WTC11 (cell line): Measurements from ENCODE around the gene STARD8. TPM values are rescaled to one million over a fixed set of nuclear protein-coding genes. Genes with fewer than 3 reads are reported as not detected.

Source experiments
- ATAC-seq: fragments of 200-7000 bp; cut with Tn5 transposase; 2 replicates; pipeline ENCODE4 v1.10.0; 2021; ENCODE audit warnings: mild to moderate bottlenecking, moderate library complexity
- CTCF ChIA-PET: fragments of 300-600 bp; sonication (Branson Sonifier 250); formaldehyde crosslinking; loops from one replicate; lab custom pipeline; 2021; ENCODE audit warnings: antibody characterized with exemption; lab: Charles Lee
- POLR2A ChIA-PET: fragments of 350-600 bp; sonication (Branson Sonifier 250); formaldehyde crosslinking; loops from one replicate; lab custom pipeline; 2021; ENCODE audit warnings: antibody characterized with exemption; lab: Charles Lee
- DNase-seq: peaks from one replicate; pipeline ENCODE4 v3.0.0; 2021; ENCODE audit warnings: low spot score
- H3K27ac Mint-ChIP-seq: 2 replicates; pipeline ENCODE4 v1.8.0; 2021; ENCODE audit warnings: mixed read lengths
- H3K27me3 Mint-ChIP-seq: 2 replicates; pipeline ENCODE4 v1.8.0; 2021; ENCODE audit warnings: low read depth, mild to moderate bottlenecking, moderate library complexity, mixed read lengths
- H3K36me3 Mint-ChIP-seq: 2 replicates; pipeline ENCODE4 v1.8.0; 2021; ENCODE audit warnings: mixed read lengths
- H3K4me1 Mint-ChIP-seq: 2 replicates; pipeline ENCODE4 v1.8.0; 2022; ENCODE audit warnings: mixed read lengths
- H3K4me3 Mint-ChIP-seq: 2 replicates; pipeline ENCODE4 v1.8.0; 2021; ENCODE audit warnings: mild to moderate bottlenecking, moderate library complexity, mixed read lengths
- H3K9me3 Mint-ChIP-seq: 2 replicates; pipeline ENCODE4 v1.8.0; 2021; ENCODE audit warnings: mixed read lengths
- CREB1 ChIP-seq: sonication (generic); formaldehyde crosslinking; IDR thresholded peaks from 2 replicates; pipeline ENCODE4 v1.8.0; 2023; ENCODE audit warnings: mild to moderate bottlenecking, missing genetic modification reagents
- CTCF ChIP-seq: fragments of 200-600 bp; IDR thresholded peaks from 2 replicates; pipeline ENCODE4 v1.8.0; 2022; ENCODE audit warnings: antibody characterized with exemption
- EMX1 ChIP-seq: fragments of 250-450 bp; sonication (Bioruptor Pico); IDR thresholded peaks from 2 replicates; pipeline ENCODE4 v1.8.0; 2021; ENCODE audit warnings: mild to moderate bottlenecking
- ETV6 ChIP-seq: sonication (generic); formaldehyde crosslinking; IDR thresholded peaks from 2 replicates; pipeline ENCODE4 v1.8.1; 2022; ENCODE audit warnings: mild to moderate bottlenecking, missing genetic modification reagents
- FOXK1 ChIP-seq: sonication (generic); formaldehyde crosslinking; IDR thresholded peaks from 2 replicates; pipeline ENCODE4 v1.8.0; 2022; ENCODE audit warnings: mild to moderate bottlenecking, moderate library complexity, missing genetic modification reagents
- FOXP1 ChIP-seq: sonication (generic); formaldehyde crosslinking; IDR thresholded peaks from 2 replicates; pipeline ENCODE4 v1.8.0; 2022; ENCODE audit warnings: missing genetic modification reagents, mild to moderate bottlenecking, moderate library complexity, borderline replicate concordance
- GTF2I ChIP-seq: fragments of 250-450 bp; sonication (Bioruptor Pico); conservative IDR thresholded peaks from 2 replicates; pipeline ENCODE4 v1.4.0; 2021; ENCODE audit warnings: mild to moderate bottlenecking
- IRF2 ChIP-seq: sonication (generic); formaldehyde crosslinking; IDR thresholded peaks from 2 replicates; pipeline ENCODE4 v1.8.0; 2022; ENCODE audit warnings: low read depth, missing genetic modification reagents, borderline replicate concordance
- KAT7 ChIP-seq: sonication (generic); formaldehyde crosslinking; IDR thresholded peaks from 2 replicates; pipeline ENCODE4 v1.8.1; 2023; ENCODE audit warnings: missing genetic modification reagents, mild to moderate bottlenecking, borderline replicate concordance
- MXD4 ChIP-seq: fragments of 250-450 bp; sonication (Bioruptor Pico); IDR thresholded peaks from 2 replicates; pipeline ENCODE4 v1.8.0; 2021; ENCODE audit warnings: mild to moderate bottlenecking, moderate library complexity, borderline replicate concordance
- RELA ChIP-seq: sonication (generic); formaldehyde crosslinking; IDR thresholded peaks from 2 replicates; pipeline ENCODE4 v1.8.1; 2022; ENCODE audit warnings: missing genetic modification reagents, mild to moderate bottlenecking, borderline replicate concordance
- SMAD3 ChIP-seq: sonication (generic); formaldehyde crosslinking; IDR thresholded peaks from 2 replicates; pipeline ENCODE4 v1.8.0; 2022; ENCODE audit warnings: missing genetic modification reagents, mild to moderate bottlenecking, borderline replicate concordance
- SP1 ChIP-seq: sonication (generic); formaldehyde crosslinking; conservative IDR thresholded peaks from 2 replicates; pipeline ENCODE4 v1.8.1; 2022; ENCODE audit warnings: missing genetic modification reagents
- STAT6 ChIP-seq: sonication (generic); formaldehyde crosslinking; conservative IDR thresholded peaks from 2 replicates; pipeline ENCODE4 v1.8.1; 2023; ENCODE audit warnings: mild to moderate bottlenecking, low read depth, missing genetic modification reagents, moderate library complexity
- TEAD4 ChIP-seq: sonication (generic); formaldehyde crosslinking; IDR thresholded peaks from 2 replicates; pipeline ENCODE4 v1.8.0; 2022; ENCODE audit warnings: mild to moderate bottlenecking, missing genetic modification reagents
- ZNF138 ChIP-seq: sonication (generic); formaldehyde crosslinking; conservative IDR thresholded peaks from 2 replicates; pipeline ENCODE4 v1.8.1; 2022; ENCODE audit warnings: mild to moderate bottlenecking, moderate library complexity, missing genetic modification reagents
- ZNF232 ChIP-seq: sonication (generic); formaldehyde crosslinking; IDR thresholded peaks from 2 replicates; pipeline ENCODE4 v1.8.0; 2022; ENCODE audit warnings: mild to moderate bottlenecking, missing genetic modification reagents
- ZNF263 ChIP-seq: sonication (generic); formaldehyde crosslinking; IDR thresholded peaks from 2 replicates; pipeline ENCODE4 v1.8.1; 2022; ENCODE audit warnings: low read depth, mild to moderate bottlenecking, moderate library complexity, missing genetic modification reagents
- ZNF416 ChIP-seq: fragments of 250-450 bp; sonication (Bioruptor Pico); IDR thresholded peaks from 2 replicates; pipeline ENCODE4 v1.9.0; 2021; ENCODE audit warnings: mild to moderate bottlenecking, inconsistent platforms
- ZNF423 ChIP-seq: fragments of 250-450 bp; sonication (Bioruptor Pico); IDR thresholded peaks from 2 replicates; pipeline ENCODE4 v2.1.2; 2022; ENCODE audit warnings: mild to moderate bottlenecking, moderate library complexity
- ZNF425 ChIP-seq: fragments of 250-450 bp; sonication (Bioruptor Pico); conservative IDR thresholded peaks from 2 replicates; pipeline ENCODE4 v1.9.0; 2021; ENCODE audit warnings: mild to moderate bottlenecking
- ZNF532 ChIP-seq: fragments of 250-450 bp; sonication (Bioruptor Pico); IDR thresholded peaks from 2 replicates; pipeline ENCODE4 v1.9.0; 2021; ENCODE audit warnings: mild to moderate bottlenecking, borderline replicate concordance
- total RNA-seq: library from RNA; stranded (reverse); gene quantifications from 3 replicates; pipeline ENCODE4 v1.2.3, GENCODE V29; 2021

STARD8 gene
- total RNA-seq, 1 experiment from 2014 or later = 8.5 TPM

- TF ChIP-seq CREB1 (no peak), EMX1 (CRISPR knock-in tag) (no peak), GTF2I (no peak), ZNF263 (CRISPR knock-in tag) (no peak), ETV6 (CRISPR knock-in tag) (no peak), IRF2 (CRISPR knock-in tag) (no peak), ZNF416 (CRISPR knock-in tag) (no peak), ZNF423 (CRISPR knock-in tag) (no peak), FOXK1 (CRISPR knock-in tag) (no peak)
- POLR2A ChIA-PET = no interaction called here
- CTCF ChIA-PET = interaction anchor here (2.2 kb wide), 1 partner anchor 18 kb away, joined by 11 read pairs; no protein-coding TSS in a partner anchor
- Mint-ChIP-seq H3K27ac (no peak overlapping the region), H3K27me3 (peaks cover 10% of the 10 kb centered on the region), H3K9me3 (no peaks in the 10 kb centered on the region), H3K36me3 (no peaks in the 10 kb centered on the region), H3K4me3 (no peak overlapping the region), H3K4me1 (peaks cover 30% of the 10 kb centered on the region)
- DNase-seq (no peak), ATAC-seq (no peak)
Observed at GRCh38 chrX:68692651-68693050, 45.2 kb downstream of the STARD8 start.

- Mint-ChIP-seq H3K4me3 (peak overlapping the region; percentile 64), H3K4me1 (peaks cover 33% of the 10 kb centered on the region), H3K36me3 (0 out of 2 replicates have a peak, but pooled peaks cover 3% of the 10 kb centered on the region), H3K9me3 (no peaks in the 10 kb centered on the region), H3K27ac (no peak overlapping the region), H3K27me3 (peaks cover 10% of the 10 kb centered on the region)
- ChIA-PET POLR2A (interaction anchor here (1.3 kb wide), 1 partner anchor 21 kb away, joined by 4 read pairs; no protein-coding TSS in a partner anchor), CTCF (interaction anchor here (0.5 to 2.2 kb wide), 5 partner anchors 8 to 847 kb away, joined by 3 to 11 read pairs (median 3); no protein-coding TSS in a partner anchor)
- DNase-seq = peak; percentile 83
- no peak for TF ChIP-seq ZNF263 (CRISPR knock-in tag)
- TF ChIP-seq ZNF416 (CRISPR knock-in tag) = no peak
- TF ChIP-seq TEAD4 (CRISPR knock-in tag) = no peak
- TF ChIP-seq RELA (CRISPR knock-in tag) = peak; percentile 42; the same call in 1 of the 2 replicates
- peak; percentile 40; the same call in 1 of the 2 replicates for TF ChIP-seq SP1 (CRISPR knock-in tag)
- 0 out of 2 replicates have a peak, but pooled peaks have one; percentile 44 for TF ChIP-seq FOXP1
- TF ChIP-seq ZNF232 (CRISPR knock-in tag) = no peak
- TF ChIP-seq KAT7 = no peak
- TF ChIP-seq ZNF138 (CRISPR knock-in tag) = no peak
- TF ChIP-seq ZNF425 (CRISPR knock-in tag) = no peak
- TF ChIP-seq MXD4 (CRISPR knock-in tag) = no peak
- no peak for TF ChIP-seq ZNF532 (CRISPR knock-in tag)
- no peak for TF ChIP-seq SMAD3 (CRISPR knock-in tag)
- no peak for TF ChIP-seq CTCF
- no peak for TF ChIP-seq STAT6 (CRISPR knock-in tag)
- peak; percentile 91 for ATAC-seq
Observed at GRCh38 chrX:68693481-68694434, 46.3 kb downstream of the STARD8 start.
